Left ventricle myocardium superior (tissue), 1 donor: ENCODE data around the gene TYW1B. TPM values are rescaled to one million over a fixed set of nuclear protein-coding genes. Genes with fewer than 3 reads are reported as not detected.
"Not testable (repeated sequence)": the region's sequence is repeated elsewhere in the genome, so short reads cannot be mapped to it uniquely, and the experiment has no call there.

Experiments used
- ATAC-seq: fragments of 200-7000 bp; cut with Tn5 transposase; one replicate; pipeline ENCODE4 v1.9.1; 2020; ENCODE audit warnings: mild to moderate bottlenecking, moderate library complexity
- DNase-seq: peaks from one replicate; pipeline ENCODE4 v3.0.0-alpha.2; 2020
- intact Hi-C: fragments of 100-400 bp; cut with micrococcal nuclease; formaldehyde crosslinking; loops from one replicate; pipeline ENCODE4 v1.11.0; 2022
- long read RNA-seq: library from polyadenylated mRNA; unstranded; transcript quantifications from one replicate; pipeline ENCODE4 v2.0.0, GENCODE V29; 2021
- total RNA-seq: library from RNA; stranded (reverse); fragmentation: NEBNext Ultra II Directional; extraction: Animal tissue kit (Norgen Biotek cat#: 25700); gene quantifications from one replicate; pipeline ENCODE4 v1.2.1, GENCODE V29; 2021
- donor health status: DM: no; HTN: yes; CAD: no; lungs with severe emphysema.

The TYW1B gene
- total RNA-seq = 2.8 TPM
- long read RNA-seq, partial matches to known transcripts = 2 of 6 reads
- long read RNA-seq, other reads (novel, unspliced or antisense) = 0 of 6 reads

GRCh38 chr7:72827839-72828591 lies at the start of gene TYW1B:
TSS of gene TYW1B (minus strand) at chr7:72828200. CDS start at chr7:72828075, 125 bp downstream.
- peak; percentile 88 for ATAC-seq
- DNase-seq = peak; percentile 97
- intact Hi-C loops = not testable (repeated sequence)

- intact Hi-C loops, DNase-seq, ATAC-seq: not testable (repeated sequence)
Measured at GRCh38 chr7:72867591-72867990, 39.6 kb upstream of the TYW1B start.

- DNase-seq, intact Hi-C loops, ATAC-seq: not testable (repeated sequence)
Measured at GRCh38 chr7:72858846-72859400, 30.9 kb upstream of the TYW1B start.

- ATAC-seq, DNase-seq, intact Hi-C loops: not testable (repeated sequence)
Measured at GRCh38 chr7:72857925-72858324, 29.9 kb upstream of the TYW1B start.

GRCh38 chr7:72855261-72855660 lies 27.3 kb upstream of the TYW1B start:
- ATAC-seq, intact Hi-C loops: not testable (repeated sequence)

GRCh38 chr7:72852937-72853336 lies 24.9 kb upstream of the TYW1B start:
- intact Hi-C loops, DNase-seq, ATAC-seq: not testable (repeated sequence)

More at GRCh38 chr7:72855261-72855660, 27.3 kb upstream of the TYW1B start:
- DNase-seq = not testable (repeated sequence)

GRCh38 chr7:72850746-72851145 lies 22.7 kb upstream of the TYW1B start:
- DNase-seq, ATAC-seq, intact Hi-C loops: not testable (repeated sequence)

- ATAC-seq, DNase-seq, intact Hi-C loops: not testable (repeated sequence)
Measured at GRCh38 chr7:72844146-72844545, 16.1 kb upstream of the TYW1B start.

- DNase-seq, intact Hi-C loops, ATAC-seq: not testable (repeated sequence)
Measured at GRCh38 chr7:72843166-72843565, 15.2 kb upstream of the TYW1B start.

GRCh38 chr7:72840966-72841511 lies 13.0 kb upstream of the TYW1B start:
- ATAC-seq, intact Hi-C loops, DNase-seq: not testable (repeated sequence)

GRCh38 chr7:72838315-72838714 lies 10.3 kb upstream of the TYW1B start:
- intact Hi-C loops, ATAC-seq, DNase-seq: not testable (repeated sequence)

GRCh38 chr7:72837291-72837690 lies 9.3 kb upstream of the TYW1B start:
- ATAC-seq, intact Hi-C loops, DNase-seq: not testable (repeated sequence)

GRCh38 chr7:72830567-72830966 lies 2.6 kb upstream of the TYW1B start:
- intact Hi-C loops, ATAC-seq, DNase-seq: not testable (repeated sequence)

GRCh38 chr7:72829687-72830354 lies 1.8 kb upstream of the TYW1B start:
- ATAC-seq = peak; percentile 72
- intact Hi-C loops = not testable (repeated sequence)

GRCh38 chr7:72829291-72829686 lies 1.3 kb upstream of the TYW1B start:
- intact Hi-C loops = not testable (repeated sequence)
- ATAC-seq (peak; percentile 88), DNase-seq (peak; percentile 95)

More at GRCh38 chr7:72829687-72830354, 1.8 kb upstream of the TYW1B start:
- peak; percentile 64 for DNase-seq

- ATAC-seq, DNase-seq, intact Hi-C loops: not testable (repeated sequence)
Measured at GRCh38 chr7:72823765-72824732, 4.0 kb downstream of the TYW1B start.

- DNase-seq, ATAC-seq, intact Hi-C loops: not testable (repeated sequence)
Measured at GRCh38 chr7:72822497-72822896, 5.5 kb downstream of the TYW1B start.
